A549 treated with AZD2906 at 1 μM for 4 hours (cell line): Measurements from ENCODE around the gene DPP6. TPM values are rescaled to one million over a fixed set of nuclear protein-coding genes. Genes with fewer than 3 reads are reported as not detected.

Experiments used
- total RNA-seq: library from RNA; stranded (reverse); fragments of 200-300 nt; extraction: Qiagen RNA extraction; gene quantifications from 5 replicates; pipeline ENCODE4 v1.2.3, GENCODE V29; 2022

DPP6 gene
- 0.11 TPM in 1 of 5 replicates, not detected in the others for total RNA-seq

DNA sequence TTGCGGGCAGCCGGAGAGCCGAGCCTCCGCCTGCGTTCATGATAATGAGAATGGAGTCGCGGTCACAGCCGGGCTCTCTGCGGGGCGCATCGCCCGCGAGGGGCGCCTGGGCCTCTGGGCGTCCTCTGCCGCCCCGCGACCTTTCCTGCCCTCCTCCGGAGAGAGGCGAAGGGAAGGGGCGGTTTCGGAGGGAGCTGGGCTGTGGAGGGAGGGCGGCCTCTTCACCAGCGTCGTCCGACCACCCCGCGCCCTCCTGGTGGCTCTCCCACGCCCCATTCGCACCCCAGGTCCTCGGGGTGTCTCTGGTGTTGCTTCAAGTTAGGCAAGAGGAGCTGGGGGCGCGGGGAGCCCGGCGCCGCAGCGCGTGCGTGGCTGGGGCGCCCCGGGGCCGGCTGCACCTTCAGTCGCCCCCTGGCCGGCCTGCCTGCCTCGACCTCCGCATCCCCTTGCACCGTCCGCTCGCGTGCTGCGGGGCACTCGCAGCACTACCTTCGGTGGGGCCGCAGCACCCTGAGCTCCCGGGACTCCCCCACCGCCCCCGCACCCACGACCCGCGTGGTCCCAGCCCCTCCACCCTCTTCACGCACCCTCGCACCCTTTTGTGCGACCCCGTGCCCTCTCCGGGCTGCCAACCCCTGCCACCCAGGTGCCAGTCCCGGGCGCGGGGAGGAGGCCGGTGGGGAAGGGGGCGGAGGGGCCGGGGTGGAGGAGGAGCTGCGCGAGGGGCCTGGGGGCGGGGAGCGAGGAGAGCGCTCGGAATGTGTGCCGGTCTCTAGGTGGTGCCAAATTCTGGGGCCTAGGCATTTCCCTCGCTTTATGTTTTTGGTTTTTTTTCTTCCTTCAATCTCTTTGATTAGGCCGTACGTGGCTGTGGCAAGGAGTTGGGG lies at the start of gene DPP6:
Gene DPP6 (plus strand): TSS at position 756 of the 887 bp plus-strand sequence.

